ENCODE measurements around the gene KCTD20. TPM values are rescaled to one million over a fixed set of nuclear protein-coding genes. Genes with fewer than 3 reads are reported as not detected.

KCTD20 gene
- total and polyA plus RNA-seq, 9 of the 15 experiments (the other 6 are each of a cell fraction or from before 2014, with no cell fraction given), result 28.9 to 160 (median 70.6) TPM

GRCh38 chr6:36519352-36519751 is 76.6 kb downstream of the KCTD20 start (continued):
- TF ChIP-seq REST (IDR thresholded peaks at IDR 0.05; ENCODE audit: borderline replicate concordance), result no peak
- TF ChIP-seq REST (CRISPR knock-in tag; IDR thresholded peaks at IDR 0.05; ENCODE audit: low read depth), result no peak
- TF ChIP-seq DLX4 (CRISPR knock-in tag; IDR thresholded peaks at IDR 0.05), result no peak
- TF ChIP-seq GATAD2A (IDR thresholded peaks at IDR 0.05), result no peak
- no peak for TF ChIP-seq CEBPZ (IDR thresholded peaks at IDR 0.05; ENCODE audit: borderline replicate concordance, low read depth, low read length)
- no peak for TF ChIP-seq DNMT1 (IDR thresholded peaks at IDR 0.05)
